HCT116 (cell line): ENCODE results near the gene GALNT2. TPM values are rescaled to one million over a fixed set of nuclear protein-coding genes. Genes with fewer than 3 reads are reported as not detected.

Source experiments
- ATAC-seq: fragments of 200-7000 bp; cut with Tn5 transposase; 2 replicates; pipeline ENCODE4 v1.9.1; 2020; ENCODE audit warnings: mild to moderate bottlenecking, moderate library complexity
- BruUV-seq: library from RNA; stranded (reverse); fragments of 400-500 nt; replicated peaks from 2 replicates; lab custom pipeline; 2021; lab: Mats Ljungman, UMichigan
- CTCF ChIA-PET: fragments of 300-600 bp; sonication (Branson Sonifier 250); formaldehyde crosslinking; loops from one replicate; lab custom pipeline; 2021; ENCODE audit warnings: antibody characterized with exemption; lab: Charles Lee
- POLR2A ChIA-PET: fragments of 300-600, 350-600 bp; sonication (Branson Sonifier 250); formaldehyde crosslinking; loops from one replicate; lab custom pipeline; 2021; ENCODE audit warnings: antibody characterized with exemption; lab: Charles Lee
- RAD21 ChIA-PET, 2 experiments: fragments of 300-600 bp; sonication (Branson Sonifier 250); formaldehyde crosslinking; loops; one replicate each; lab custom pipeline; 2023; ENCODE audit warnings: low total read pairs in 2 of 2; ENCODE audit not compliant: uncharacterized antibody in 2 of 2, unreplicated experiment in 2 of 2, low non-redundant PET in 1 of 2; lab: Charles Lee
- DNase-seq: peaks from one replicate; pipeline ENCODE4 v3.0.0-alpha.2; 2010; ENCODE audit warnings: low read depth, low spot score
- H2AFZ ChIP-seq: fragments of 200-600 bp; shearing (Covaris generic), sonication (generic); 2 replicates; pipeline ENCODE4 v1.6.1; 2017; ENCODE audit warnings: low read depth, mixed run types, mixed read lengths, antibody characterized with exemption, low read length; ENCODE audit not compliant: poor library complexity, severe bottlenecking
- H3K27ac ChIP-seq: 2 replicates; pipeline ENCODE4 v1.5.1; 2012; ENCODE audit warnings: low read depth, low read length
- H3K27me3 ChIP-seq: fragments of 200-600 bp; sonication (generic); 2 replicates; pipeline ENCODE4 v1.6.1; 2016; ENCODE audit warnings: mixed run types, low read length, mixed read lengths; ENCODE audit not compliant: insufficient read depth
- H3K36me3 ChIP-seq, 2 experiments: fragments of 200-500 bp in 1 of 2; fragments of 200-600 bp in 1 of 2; sonication (Bioruptor generic) in 1 of 2; sonication (generic) in 1 of 2; 2 replicates each; pipeline versions ENCODE4 v1.5.1 to v1.6.1; 2014 to 2016; ENCODE audit warnings: low read length in 2 of 2, inconsistent platforms in 1 of 2, mixed read lengths in 1 of 2, mixed run types in 1 of 2; ENCODE audit not compliant: insufficient read depth in 2 of 2, control insufficient read depth in 1 of 2
- H3K4me1 ChIP-seq, 2 experiments: fragments of 200-600 bp in 1 of 2; sonication (generic) in 1 of 2; 2 replicates each; pipeline versions ENCODE4 v1.5.1 to v1.6.1; 2012 to 2017; ENCODE audit warnings: low read length in 2 of 2, inconsistent platforms in 1 of 2, mild to moderate bottlenecking in 1 of 2, mixed read lengths in 1 of 2, mixed run types in 1 of 2, moderate library complexity in 1 of 2; ENCODE audit not compliant: insufficient read depth in 2 of 2, control insufficient read depth in 1 of 2
- H3K4me2 ChIP-seq: fragments of 200-600 bp; sonication (generic); 2 replicates; pipeline ENCODE4 v1.6.1; 2017; ENCODE audit warnings: mixed run types, low read length, mixed read lengths
- H3K4me3 ChIP-seq, 2 experiments: fragments of 200-600 bp in 1 of 2; sonication (generic) in 1 of 2; replicated peaks in 1 of 2; 2 replicates each; pipeline ENCODE4 v1.5.1; 2011 to 2016; ENCODE audit warnings: low read length in 2 of 2, control low read depth in 1 of 2, low read depth in 1 of 2, mild to moderate bottlenecking in 1 of 2, mixed read lengths in 1 of 2, mixed run types in 1 of 2
- H3K79me2 ChIP-seq: fragments of 200-600 bp; sonication (generic); 2 replicates; pipeline ENCODE4 v1.6.1; 2017; ENCODE audit warnings: mild to moderate bottlenecking, mixed run types, low read length, moderate library complexity, mixed read lengths; ENCODE audit not compliant: insufficient read depth
- H3K9ac ChIP-seq: fragments of 200-600 bp; sonication (generic); 2 replicates; pipeline ENCODE4 v1.6.1; 2016; ENCODE audit warnings: low read length, mixed read lengths
- H3K9me2 ChIP-seq: fragments of 200-600 bp; sonication (generic), shearing (Covaris generic); 2 replicates; pipeline ENCODE4 v1.6.1; 2017; ENCODE audit warnings: mixed run types, mild to moderate bottlenecking, moderate library complexity; ENCODE audit not compliant: insufficient read depth
- H3K9me3 ChIP-seq, 2 experiments: fragments of 200-500 bp in 1 of 2; fragments of 200-600 bp in 1 of 2; sonication (Bioruptor generic) in 1 of 2; sonication (generic) in 1 of 2; 2 replicates each; pipeline ENCODE4 v1.6.1; 2014 to 2017; ENCODE audit warnings: low read length in 2 of 2, mixed read lengths in 2 of 2, inconsistent platforms in 1 of 2, low read depth in 1 of 2, mild to moderate bottlenecking in 1 of 2, mixed run types in 1 of 2, moderate library complexity in 1 of 2; ENCODE audit not compliant: control insufficient read depth in 1 of 2, insufficient read depth in 1 of 2
- H4K20me1 ChIP-seq: fragments of 200-600 bp; sonication (generic), shearing (Covaris generic); 2 replicates; pipeline ENCODE4 v1.6.1; 2017; ENCODE audit warnings: mixed run types, mild to moderate bottlenecking, moderate library complexity; ENCODE audit not compliant: insufficient read depth
- CBX3 ChIP-seq: IDR thresholded peaks from 2 replicates; pipeline ENCODE4 v1.6.1; 2012; ENCODE audit warnings: low read depth
- CTCF ChIP-seq, 3 experiments: fragments of 200-600 bp in 1 of 3; sonication (generic) in 1 of 3; IDR thresholded peaks in 2 of 3; conservative IDR thresholded peaks in 1 of 3; 2 replicates each; pipeline ENCODE4 v1.5.1; 2012 to 2017; ENCODE audit warnings: low read depth in 2 of 3, low read length in 2 of 3, antibody characterized with exemption in 1 of 3, borderline replicate concordance in 1 of 3, control low read depth in 1 of 3, mild to moderate bottlenecking in 1 of 3, mixed read lengths in 1 of 3, mixed run types in 1 of 3, moderate library complexity in 1 of 3; ENCODE audit not compliant: insufficient read depth in 1 of 3
- ELF1 ChIP-seq: IDR thresholded peaks from 2 replicates; pipeline ENCODE4 v1.6.1; 2012; ENCODE audit warnings: low read depth, borderline replicate concordance
- EZH2 ChIP-seq: fragments of 200-600 bp; sonication (generic); IDR thresholded peaks from 2 replicates; pipeline ENCODE4 v1.6.1; 2017; ENCODE audit warnings: antibody characterized with exemption, mixed run types
- POLR2AphosphoS5 ChIP-seq: IDR thresholded peaks from 2 replicates; pipeline ENCODE4 v1.6.1; 2011; ENCODE audit warnings: mild to moderate bottlenecking, low read depth, low read length, moderate library complexity
- RAD21 ChIP-seq: IDR thresholded peaks from 2 replicates; pipeline ENCODE4 v1.6.1; 2012; ENCODE audit warnings: low read depth, mild to moderate bottlenecking
- SIN3A ChIP-seq: IDR thresholded peaks from 2 replicates; pipeline ENCODE4 v1.6.1; 2012; ENCODE audit warnings: low read depth
- SP1 ChIP-seq: IDR thresholded peaks from 2 replicates; pipeline ENCODE4 v1.6.1; 2012; ENCODE audit warnings: low read depth
- SRF ChIP-seq: IDR thresholded peaks from 2 replicates; pipeline ENCODE4 v1.6.1; 2012; ENCODE audit warnings: low read depth
- TCF7L2 ChIP-seq: IDR thresholded peaks from 2 replicates; pipeline ENCODE4 v1.7.0; 2011; ENCODE audit warnings: borderline replicate concordance, inconsistent platforms; ENCODE audit not compliant: insufficient read depth, insufficient read length; ENCODE audit errors: extremely low read depth
- ZBTB33 ChIP-seq: IDR thresholded peaks from 2 replicates; pipeline ENCODE4 v1.6.1; 2011; ENCODE audit warnings: mild to moderate bottlenecking, low read length, moderate library complexity; ENCODE audit not compliant: insufficient replicate concordance; ENCODE audit errors: extremely low read depth
- ZFX ChIP-seq: fragments of 450-650 bp; IDR thresholded peaks from 2 replicates; pipeline ENCODE4 v1.6.1; 2017
- intact Hi-C: fragments of 100-400 bp; cut with micrococcal nuclease; formaldehyde crosslinking; loops from 2 replicates; pipeline ENCODE4 v1.10.0; 2022
- total RNA-seq: library from RNA; stranded (reverse); gene quantifications from one replicate; pipeline ENCODE4 v1.2.1, GENCODE V29; 2021; ENCODE audit not compliant: unreplicated experiment

Gene GALNT2
- total RNA-seq, 1 experiment from 2014 or later: 40.8 TPM

- DNase-seq (no peak), ATAC-seq (no peak)
- Histone ChIP-seq H3K27me3 (no peaks in the 10 kb centered on the region), H3K9me3 (no peaks in the 10 kb centered on the region), H2AFZ (no peak overlapping the region), H3K4me3 (no peak overlapping the region), H3K27ac (no peak overlapping the region), H3K79me2 (no peaks in the 10 kb centered on the region), H3K9me2 (no peaks in the 10 kb centered on the region), H3K36me3 (no peaks in the 10 kb centered on the region), H3K9ac (no peak overlapping the region), H3K4me1 (no peaks in the 10 kb centered on the region), H3K4me2 (no peak overlapping the region), H4K20me1 (no peaks in the 10 kb centered on the region)
- ChIA-PET POLR2A (no interaction called here), CTCF (no interaction called here), RAD21 (no interaction called here)
- TF ChIP-seq CTCF (IDR thresholded peaks at IDR 0.05 in 2 of 3, conservative IDR thresholded peaks at IDR 0.05 in 1 of 3; ENCODE audit: borderline replicate concordance in 1 of 3, insufficient read depth in 1 of 3, low read depth in 2 of 3, low read length in 2 of 3) (no peak), EZH2 (no peak), SRF (no peak), POLR2AphosphoS5 (no peak), SIN3A (no peak), SP1 (no peak), ZBTB33 (no peak), ELF1 (no peak), RAD21 (no peak), CBX3 (no peak), TCF7L2 (no peak), ZFX (no peak)
- BruUV-seq: no TSS peak
- intact Hi-C loops: no loop called here
Observed at GRCh38 chr1:230232371-230232771, 165.3 kb downstream of the GALNT2 start.
